SKM-1 treated with dmso at 0.1 percent for 144 hours (cell line): ENCODE results near the gene INSYN2B.

Experiments
- DNase-seq: peaks from one replicate; lab custom pipeline; 2025; ENCODE audit not compliant: unreplicated experiment; lab: John Stamatoyannopoulos, UW

Gene INSYN2B

DNA sequence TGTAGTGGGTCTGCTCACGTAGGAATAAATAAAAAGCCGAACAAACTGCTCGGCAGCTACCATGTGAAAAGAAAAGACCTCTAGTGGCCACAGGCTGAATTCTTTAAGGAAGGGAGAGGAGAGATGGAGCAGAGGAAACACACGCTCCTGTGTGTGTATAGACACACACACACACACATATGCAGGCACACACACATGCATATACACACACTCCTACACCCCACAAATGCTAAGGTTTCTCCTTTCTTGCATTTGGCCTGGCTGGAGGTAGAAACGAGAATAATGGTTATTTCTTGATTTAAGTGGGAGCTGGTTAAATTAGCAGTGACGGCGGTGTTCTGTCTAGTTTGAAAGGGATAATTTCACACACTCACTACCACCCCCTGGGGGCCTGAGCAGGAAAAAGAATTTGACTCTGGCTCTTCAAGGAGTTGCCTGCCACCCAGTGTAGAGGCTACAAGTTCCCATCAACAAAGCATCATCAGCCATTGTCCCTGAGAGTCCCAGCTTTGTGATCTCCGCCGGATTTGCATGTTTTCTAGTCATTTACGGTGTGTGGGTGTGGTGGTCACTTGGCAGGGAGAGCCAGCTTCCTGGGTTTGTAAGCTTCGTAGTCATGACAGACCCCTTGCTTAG, at the start of gene INSYN2B:
Gene INSYN2B, minus strand, starts transcription at position 78 of the 636 bp plus-strand sequence. CDS start 96,597 bp downstream, outside the sequence.
- peak; percentile 49 for DNase-seq

GRCh38 chr5:170028124-170028523, 47.8 kb upstream of the INSYN2B start:
- DNase-seq = no peak

DNA sequence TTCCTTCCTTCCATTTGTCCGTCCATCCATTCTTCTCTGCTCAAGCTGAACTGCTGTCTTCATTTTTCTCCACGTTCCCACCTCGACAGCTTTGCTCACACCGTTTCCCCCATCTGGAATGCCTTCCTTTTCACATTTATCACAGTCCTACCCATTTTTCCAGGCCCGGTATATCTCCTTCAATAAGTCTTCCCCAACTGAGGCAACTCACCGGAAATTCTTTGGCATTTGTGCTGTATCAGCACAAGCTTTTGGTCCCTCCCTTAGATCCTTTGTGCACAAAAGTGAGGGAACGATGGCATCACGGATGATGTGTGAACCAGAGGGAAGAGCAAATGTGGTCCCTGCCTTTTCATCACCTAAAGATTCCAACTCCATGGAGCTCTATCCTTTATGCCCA, 45.6 kb upstream of the INSYN2B start:
- DNase-seq = no peak

DNA sequence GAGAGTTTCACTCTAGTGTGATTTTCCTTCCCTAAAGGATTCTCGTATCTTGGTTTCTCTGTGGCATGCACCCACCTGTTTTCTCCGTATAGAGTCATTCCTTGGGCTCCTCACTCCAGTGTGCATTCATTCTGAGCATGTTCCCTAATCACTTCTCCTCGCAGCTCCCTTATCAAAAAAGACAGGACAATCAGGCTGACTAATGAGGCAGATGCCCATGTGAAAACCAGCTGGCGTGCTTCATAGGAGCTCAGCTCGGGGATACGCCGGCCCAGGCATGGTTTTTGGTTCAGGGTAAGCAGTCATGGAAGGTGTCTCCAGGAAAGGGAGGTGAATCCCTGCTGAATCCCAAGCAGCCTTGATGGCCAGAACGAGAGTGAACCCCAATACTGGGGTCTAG, 41.2 kb upstream of the INSYN2B start:
- DNase-seq = no peak

- no peak for DNase-seq
These were observed 40.1 kb upstream of the INSYN2B start for GRCh38 chr5:170020423-170020822.

- no peak for DNase-seq
These were observed 32.3 kb upstream of the INSYN2B start for GRCh38 chr5:170012622-170013021.

GRCh38 chr5:170011751-170012150, 31.5 kb upstream of the INSYN2B start:
- DNase-seq = no peak

GRCh38 chr5:170010595-170010994, 30.3 kb upstream of the INSYN2B start:
- no peak for DNase-seq

DNA sequence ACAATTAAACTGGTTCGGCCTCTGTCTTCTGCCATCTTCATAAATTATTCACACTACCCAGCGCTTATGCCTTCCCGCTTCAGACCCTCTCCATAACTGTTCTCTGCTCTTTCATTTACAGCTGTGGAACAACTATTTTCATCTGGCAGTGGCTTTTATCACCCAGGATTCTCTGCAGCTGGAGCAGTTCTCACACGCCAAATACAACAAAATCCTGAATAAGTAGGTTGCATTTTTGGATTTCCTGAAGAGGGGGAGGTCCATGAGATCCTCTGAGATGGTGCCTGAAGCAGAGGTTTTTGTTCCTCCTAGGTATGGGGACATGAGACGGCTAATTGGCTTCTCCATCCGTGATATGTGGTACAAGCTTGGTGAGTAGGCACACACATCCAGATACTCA, 28.1 kb upstream of the INSYN2B start:
- no peak for DNase-seq

DNA sequence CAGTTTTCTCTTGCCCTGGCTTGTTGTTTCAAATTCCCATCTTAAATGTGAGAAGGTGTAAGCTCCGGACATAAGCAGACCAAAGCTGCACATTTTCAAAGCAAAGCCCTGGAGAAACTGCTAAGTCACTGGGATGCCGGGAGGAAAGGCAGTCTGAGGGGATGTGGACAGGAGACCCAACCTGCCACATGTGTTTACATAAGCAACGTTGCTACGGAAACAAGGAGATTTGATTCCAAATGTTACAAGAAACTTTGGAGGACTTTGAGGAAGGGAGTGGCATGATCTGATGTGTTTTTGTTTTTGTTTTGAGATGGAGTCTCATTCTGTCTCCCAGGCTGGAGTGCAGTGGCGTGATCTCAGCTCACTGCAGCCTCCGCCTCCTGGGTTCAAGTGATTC, 25.7 kb upstream of the INSYN2B start:
- DNase-seq = no peak

GRCh38 chr5:170000155-170000554, 19.9 kb upstream of the INSYN2B start:
- no peak for DNase-seq

DNA sequence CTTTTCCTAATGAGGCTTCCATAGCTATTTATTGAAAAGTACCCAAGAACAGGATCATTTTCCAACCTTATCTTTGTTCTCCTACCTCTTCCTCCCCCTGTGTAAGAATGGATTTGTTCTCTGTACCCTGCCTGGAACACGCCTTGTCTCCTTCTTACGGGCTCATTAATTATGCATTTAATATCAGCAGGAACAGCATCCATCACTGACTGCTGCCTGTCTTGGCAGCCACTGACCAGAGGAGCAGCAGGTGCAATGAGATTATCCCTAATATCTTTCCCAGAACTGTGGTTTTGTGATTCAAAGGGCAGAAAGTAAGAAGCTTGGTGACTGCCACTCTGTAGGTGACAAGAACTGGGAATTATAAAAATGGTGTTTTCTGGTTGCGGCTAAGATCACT, 19.3 kb upstream of the INSYN2B start:
- no peak for DNase-seq

GRCh38 chr5:169997798-169998197, 17.5 kb upstream of the INSYN2B start:
- DNase-seq = no peak

- DNase-seq = no peak
These were observed 13.1 kb upstream of the INSYN2B start for GRCh38 chr5:169993485-169993790.

DNA sequence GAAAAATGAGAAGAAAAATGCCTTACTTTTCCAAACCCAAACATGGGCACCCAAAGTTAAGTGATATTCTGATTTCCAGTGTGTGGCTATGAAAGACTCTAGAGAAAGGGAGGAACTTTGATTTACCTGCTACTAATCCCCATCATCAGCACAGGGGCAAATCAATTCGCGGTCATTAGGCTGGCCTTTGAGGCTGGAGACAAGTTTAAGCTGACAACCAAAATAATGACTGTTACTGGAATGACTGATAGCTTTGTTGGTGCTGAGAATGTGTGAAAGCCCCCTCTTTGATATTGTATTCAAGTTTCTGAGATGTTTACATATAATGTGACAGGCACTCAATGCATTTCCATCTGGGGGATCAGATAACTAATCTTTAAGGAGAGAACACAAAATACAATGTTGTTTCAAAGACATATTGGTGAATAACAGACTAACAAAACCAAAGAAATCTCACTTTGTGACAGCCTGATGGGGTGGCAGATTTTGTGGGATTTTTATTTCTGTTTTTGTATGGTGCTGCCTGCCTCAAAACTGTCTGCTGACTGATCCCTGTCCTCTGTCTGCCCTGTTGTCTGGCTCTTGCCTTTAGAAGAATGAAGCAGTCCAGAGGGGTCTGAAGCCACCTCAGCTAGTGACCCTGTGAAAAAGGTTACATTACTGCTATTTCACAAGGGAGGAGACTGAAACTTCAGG, 12.6 kb upstream of the INSYN2B start:
- DNase-seq = no peak

- no peak for DNase-seq
These were observed 11.0 kb upstream of the INSYN2B start for GRCh38 chr5:169991115-169991869.

DNA sequence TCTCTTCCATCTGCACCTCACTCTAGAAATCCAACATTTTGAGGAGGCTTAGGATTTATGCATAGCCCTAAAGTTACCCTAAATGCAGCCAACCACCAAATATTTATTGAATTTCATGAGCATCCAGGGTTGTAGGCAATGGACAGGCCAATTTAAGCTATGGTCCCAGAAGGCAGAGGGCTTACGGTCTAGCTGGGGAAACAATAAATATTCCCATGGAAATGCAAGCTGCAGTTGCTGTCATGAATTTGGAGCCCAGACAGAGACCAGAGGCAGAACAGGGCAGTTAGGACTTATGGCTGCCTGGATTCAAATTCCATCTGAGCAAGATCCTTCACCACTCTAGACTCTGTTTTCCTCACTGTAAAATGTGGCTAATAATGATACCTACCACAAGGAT, 9.1 kb upstream of the INSYN2B start:
- DNase-seq = no peak

- DNase-seq = no peak
These were observed 8.7 kb upstream of the INSYN2B start for GRCh38 chr5:169988947-169989346.

DNA sequence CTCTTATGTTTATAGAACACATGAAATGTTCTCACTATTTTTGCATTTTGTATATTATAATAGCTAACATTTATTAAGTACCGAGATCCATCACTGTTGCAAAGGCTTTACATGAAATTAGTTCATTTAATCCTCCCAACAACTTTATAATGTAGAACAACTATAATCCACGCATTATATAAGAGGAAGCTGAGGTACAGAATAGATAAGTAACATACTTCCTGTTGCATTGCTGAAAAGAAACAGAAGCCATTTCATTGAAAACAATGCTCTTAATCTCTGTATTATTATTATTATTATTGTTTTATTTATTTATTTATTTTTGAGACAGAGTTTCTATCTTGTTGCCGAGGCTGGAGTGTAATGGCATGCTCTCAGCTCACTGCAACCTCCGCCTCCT, 7.9 kb upstream of the INSYN2B start:
- DNase-seq = no peak

DNA sequence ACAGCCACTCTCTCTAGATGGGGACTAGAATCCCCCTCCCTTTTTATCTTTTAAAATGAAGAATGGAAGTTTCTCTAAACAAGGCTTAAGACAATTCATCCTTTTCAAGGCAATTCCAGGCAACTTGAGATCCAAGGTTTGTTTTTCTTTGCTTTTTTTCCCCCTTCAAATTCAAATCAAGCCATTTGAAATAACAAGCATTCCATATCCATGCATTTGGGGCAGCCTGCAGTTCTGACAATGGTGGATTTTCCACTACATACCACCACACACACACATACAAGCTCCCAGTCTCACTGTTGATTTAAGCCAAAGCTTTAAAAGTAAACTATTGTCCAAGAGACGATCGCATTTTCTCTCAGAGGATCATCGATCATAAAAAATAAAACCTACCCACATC, 424 bp downstream of the INSYN2B start:
- no peak for DNase-seq

GRCh38 chr5:169978714-169979113, 1.6 kb downstream of the INSYN2B start:
- no peak for DNase-seq

DNA sequence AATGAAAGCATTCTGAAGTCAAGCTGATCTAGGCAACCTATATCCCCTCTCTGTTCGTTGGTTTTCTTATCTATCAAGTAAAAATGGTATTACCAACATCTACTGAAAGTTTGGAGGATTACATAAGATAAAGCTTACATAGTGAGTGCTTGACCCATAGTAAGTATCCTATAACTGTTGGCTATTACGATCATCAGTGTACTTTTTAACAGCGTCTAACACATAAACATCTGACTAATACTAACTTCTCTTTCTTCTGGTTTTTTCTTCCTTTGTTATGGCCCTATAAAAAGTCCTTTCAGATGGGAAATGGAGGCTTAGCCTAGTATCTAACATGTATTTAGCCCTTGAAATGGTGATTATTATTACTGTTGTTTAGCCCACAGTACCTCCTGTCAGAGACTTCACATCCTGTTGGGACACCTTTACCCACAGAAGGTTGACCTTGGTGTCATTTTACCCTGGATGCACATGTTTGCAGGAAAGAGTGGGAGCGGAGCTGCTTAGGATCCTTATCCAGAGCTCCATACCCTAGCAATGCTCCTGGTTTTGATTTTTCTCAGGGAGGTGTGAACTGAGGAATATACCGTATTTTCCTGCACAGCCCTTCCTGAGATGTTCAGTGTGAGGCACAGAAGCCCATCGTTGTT, 6.0 kb downstream of the INSYN2B start:
- no peak for DNase-seq
